ENCODE results near the gene PITRM1.

DNA sequence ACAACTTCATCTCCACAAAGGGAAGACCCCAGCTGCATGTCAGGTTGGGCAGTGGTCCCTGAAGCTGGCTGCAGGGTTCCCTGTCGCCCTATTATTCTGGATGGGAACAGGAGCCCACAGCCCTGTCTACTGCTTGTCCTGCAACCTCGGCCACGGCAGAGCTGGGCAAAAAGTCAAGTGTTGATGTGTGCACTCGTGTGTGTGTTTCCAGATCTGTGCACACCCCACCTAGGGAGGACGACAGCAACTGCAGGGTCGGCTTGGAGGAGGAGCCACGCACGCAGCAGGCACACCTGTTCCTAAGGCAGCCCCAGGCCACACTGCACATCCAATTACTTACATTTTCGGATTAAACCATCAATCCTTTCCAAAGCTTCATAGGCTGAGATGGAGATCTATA lies 23.6 kb downstream of the PITRM1 start:
- TF ChIP-seq, protein P1, sequence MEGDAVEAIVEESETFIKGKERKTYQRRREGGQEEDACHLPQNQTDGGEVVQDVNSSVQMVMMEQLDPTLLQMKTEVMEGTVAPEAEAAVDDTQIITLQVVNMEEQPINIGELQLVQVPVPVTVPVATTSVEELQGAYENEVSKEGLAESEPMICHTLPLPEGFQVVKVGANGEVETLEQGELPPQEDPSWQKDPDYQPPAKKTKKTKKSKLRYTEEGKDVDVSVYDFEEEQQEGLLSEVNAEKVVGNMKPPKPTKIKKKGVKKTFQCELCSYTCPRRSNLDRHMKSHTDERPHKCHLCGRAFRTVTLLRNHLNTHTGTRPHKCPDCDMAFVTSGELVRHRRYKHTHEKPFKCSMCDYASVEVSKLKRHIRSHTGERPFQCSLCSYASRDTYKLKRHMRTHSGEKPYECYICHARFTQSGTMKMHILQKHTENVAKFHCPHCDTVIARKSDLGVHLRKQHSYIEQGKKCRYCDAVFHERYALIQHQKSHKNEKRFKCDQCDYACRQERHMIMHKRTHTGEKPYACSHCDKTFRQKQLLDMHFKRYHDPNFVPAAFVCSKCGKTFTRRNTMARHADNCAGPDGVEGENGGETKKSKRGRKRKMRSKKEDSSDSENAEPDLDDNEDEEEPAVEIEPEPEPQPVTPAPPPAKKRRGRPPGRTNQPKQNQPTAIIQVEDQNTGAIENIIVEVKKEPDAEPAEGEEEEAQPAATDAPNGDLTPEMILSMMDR (IDR thresholded peaks at IDR 0.05) = no peak
- TF ChIP-seq POLR2A (IDR thresholded peaks at IDR 0.05) = no peak
